Suprapubic skin (tissue), 4 donors: Measurements from ENCODE around the gene ZNF181.

ENCODE experiments used
- EP300 ChIP-seq: sonication (generic); formaldehyde crosslinking; IDR thresholded peaks from one replicate; pipeline ENCODE4 v1.6.1; 2017; ENCODE audit warnings: antibody characterized with exemption
- POLR2A ChIP-seq, 2 donors: fragments of 450-650 bp; IDR thresholded peaks; one replicate each; pipeline ENCODE4 v1.6.1; 2017; ENCODE audit warnings: antibody characterized with exemption in 2 of 2, mild to moderate bottlenecking in 2 of 2, moderate library complexity in 2 of 2
- POLR2AphosphoS5 ChIP-seq, 3 donors: sonication (generic); formaldehyde crosslinking; IDR thresholded peaks; one replicate each; pipeline ENCODE4 v1.6.1; 2017; ENCODE audit warnings: antibody characterized with exemption in 3 of 3
- TF ChIP-seq, protein P1 (sequence below), 2 donors: fragments of 200-600 bp in 1 of 2; fragments of 450-650 bp in 1 of 2; sonication (generic) in 1 of 2; IDR thresholded peaks; one replicate each; pipeline ENCODE4 v1.5.1; 2016 to 2019; ENCODE audit warnings: antibody characterized with exemption in 2 of 2, mild to moderate bottlenecking in 1 of 2, moderate library complexity in 1 of 2

- TF ChIP-seq, protein P1, sequence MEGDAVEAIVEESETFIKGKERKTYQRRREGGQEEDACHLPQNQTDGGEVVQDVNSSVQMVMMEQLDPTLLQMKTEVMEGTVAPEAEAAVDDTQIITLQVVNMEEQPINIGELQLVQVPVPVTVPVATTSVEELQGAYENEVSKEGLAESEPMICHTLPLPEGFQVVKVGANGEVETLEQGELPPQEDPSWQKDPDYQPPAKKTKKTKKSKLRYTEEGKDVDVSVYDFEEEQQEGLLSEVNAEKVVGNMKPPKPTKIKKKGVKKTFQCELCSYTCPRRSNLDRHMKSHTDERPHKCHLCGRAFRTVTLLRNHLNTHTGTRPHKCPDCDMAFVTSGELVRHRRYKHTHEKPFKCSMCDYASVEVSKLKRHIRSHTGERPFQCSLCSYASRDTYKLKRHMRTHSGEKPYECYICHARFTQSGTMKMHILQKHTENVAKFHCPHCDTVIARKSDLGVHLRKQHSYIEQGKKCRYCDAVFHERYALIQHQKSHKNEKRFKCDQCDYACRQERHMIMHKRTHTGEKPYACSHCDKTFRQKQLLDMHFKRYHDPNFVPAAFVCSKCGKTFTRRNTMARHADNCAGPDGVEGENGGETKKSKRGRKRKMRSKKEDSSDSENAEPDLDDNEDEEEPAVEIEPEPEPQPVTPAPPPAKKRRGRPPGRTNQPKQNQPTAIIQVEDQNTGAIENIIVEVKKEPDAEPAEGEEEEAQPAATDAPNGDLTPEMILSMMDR (IDR thresholded peaks at IDR 0.05), result no peak
- no peak for TF ChIP-seq POLR2AphosphoS5 (IDR thresholded peaks at IDR 0.05)
- no peak for TF ChIP-seq POLR2A (IDR thresholded peaks at IDR 0.05)
- no peak for TF ChIP-seq EP300
Observed at GRCh38 chr19:34757441-34757840, 23.4 kb downstream of the ZNF181 start.
